ENCODE results near the gene CRYGC.

Gene CRYGC

GRCh38 chr2:208092093-208092832, 37.4 kb downstream of the CRYGC start:
- DNase-seq: no peak

GRCh38 chr2:208090420-208090819, 39.2 kb downstream of the CRYGC start:
- no peak for DNase-seq

GRCh38 chr2:208086029-208086428, 43.6 kb downstream of the CRYGC start:
- no peak for DNase-seq

- DNase-seq: no peak
These were observed 45.8 kb downstream of the CRYGC start for GRCh38 chr2:208083807-208084206.

Measured in activated T-cell treated with anti-CD3 and anti-CD28 coated beads, Interleukin-2, amount 50 U/mL, for 1 hour (primary cell).